GM21381 (cell line): Measurements from ENCODE around the gene B3GAT2.
A peak's percentile ranks its signal among the peaks of the same experiment; 100 is the strongest.

ENCODE experiments used
- ATAC-seq: cut with Tn5 transposase; IDR thresholded peaks from one replicate; pipeline ENCODE4 v1.9.1; 2021; ENCODE audit warnings: mild to moderate bottlenecking, moderate library complexity; ENCODE audit not compliant: unreplicated experiment

The B3GAT2 gene

DNA sequence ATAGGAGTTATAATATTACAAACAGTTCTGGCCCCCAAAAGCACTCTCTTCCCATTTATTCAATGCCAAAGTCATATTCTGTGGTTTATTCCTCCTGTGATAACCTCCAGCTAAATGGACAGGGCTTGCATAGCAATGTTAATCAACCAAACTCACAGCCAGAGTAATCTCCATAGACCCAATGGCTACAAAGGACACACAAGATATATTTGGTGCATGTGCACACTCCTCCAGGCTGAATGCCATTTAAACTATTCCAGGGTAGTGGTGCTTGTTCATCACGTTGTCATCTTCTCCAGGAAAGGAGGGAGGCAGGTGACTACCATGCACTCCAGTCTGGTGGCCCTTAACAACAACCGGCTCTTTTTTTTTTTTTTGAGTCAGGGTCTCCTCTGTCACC lies 56.8 kb downstream of the B3GAT2 start:
- no peak for ATAC-seq

DNA sequence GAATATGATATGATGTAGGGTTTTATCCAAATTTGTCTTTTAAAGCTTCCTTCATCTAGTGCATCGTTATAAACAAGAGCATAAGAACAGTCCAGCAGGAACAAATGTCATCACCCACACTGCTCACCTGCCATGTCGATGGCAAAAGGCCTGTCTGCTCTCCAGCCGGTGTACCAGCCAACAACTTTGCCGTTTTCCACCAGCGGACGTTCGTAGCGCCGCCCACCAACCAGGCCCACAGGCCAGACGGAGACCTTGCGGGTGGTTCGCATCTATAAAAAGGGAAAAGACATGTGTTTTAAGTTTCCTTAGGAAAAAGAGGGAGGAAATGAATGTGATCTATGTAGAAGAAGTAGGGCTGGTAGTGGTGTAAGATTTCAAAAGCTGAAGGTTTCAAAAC lies 62.9 kb downstream of the B3GAT2 start:
- no peak for ATAC-seq

DNA sequence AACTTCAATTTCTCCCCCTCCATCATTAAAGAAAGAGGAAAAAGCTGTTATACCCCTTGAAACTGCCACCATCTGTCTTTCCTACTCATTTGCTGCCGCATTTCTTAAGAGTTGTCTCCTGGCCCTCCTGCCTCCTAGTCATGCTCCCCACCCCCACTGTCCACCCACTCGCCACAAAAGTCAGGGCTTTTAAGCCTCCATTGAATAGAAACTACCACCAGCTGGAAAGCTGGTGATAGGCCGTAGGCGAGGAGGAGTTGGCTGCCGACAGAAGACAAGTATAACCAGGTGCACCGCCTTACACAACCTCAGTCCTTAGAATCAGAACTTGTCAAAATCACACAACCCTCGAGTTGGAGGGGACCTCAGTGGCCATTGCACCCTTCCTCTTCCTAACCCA lies 67.6 kb downstream of the B3GAT2 start:
- no peak for ATAC-seq

DNA sequence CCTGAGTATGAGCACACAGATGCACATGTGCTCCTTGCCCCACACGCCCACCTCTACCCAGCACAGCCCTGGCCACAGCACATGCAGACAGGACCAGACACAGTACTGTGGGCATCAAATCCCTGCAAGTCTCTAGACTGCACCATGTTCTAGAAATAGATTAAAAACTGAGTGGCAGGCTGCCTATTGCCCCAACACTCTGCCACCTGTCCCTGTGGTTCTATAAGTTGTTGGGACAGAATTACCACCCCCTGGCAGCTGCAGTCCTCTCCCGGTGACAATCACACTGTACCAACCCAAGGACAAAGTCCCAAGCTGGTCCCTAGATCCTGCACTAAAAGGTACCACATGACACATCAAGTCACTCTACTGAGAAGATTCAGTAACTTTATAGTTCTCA lies 70.2 kb downstream of the B3GAT2 start:
- ATAC-seq, result no peak

DNA sequence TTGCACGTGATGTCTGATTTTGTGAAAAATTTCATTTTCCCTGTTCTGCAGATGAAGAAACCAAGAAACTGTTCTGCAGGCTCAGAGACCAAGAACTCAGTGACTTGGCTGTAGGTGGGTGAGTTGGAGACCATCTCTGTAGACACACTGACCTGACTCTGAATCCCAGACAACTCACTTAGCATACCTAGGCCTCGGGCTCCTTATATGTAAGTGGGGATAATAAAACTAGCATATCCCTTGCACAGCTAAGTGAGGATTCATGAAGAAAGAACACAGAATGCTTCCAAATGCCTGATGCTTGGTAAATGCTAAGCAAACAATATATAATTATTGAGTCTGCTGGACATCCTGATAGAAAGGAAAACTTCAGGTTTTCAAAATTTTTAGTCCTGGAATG lies 70.8 kb downstream of the B3GAT2 start:
- ATAC-seq, result no peak

DNA sequence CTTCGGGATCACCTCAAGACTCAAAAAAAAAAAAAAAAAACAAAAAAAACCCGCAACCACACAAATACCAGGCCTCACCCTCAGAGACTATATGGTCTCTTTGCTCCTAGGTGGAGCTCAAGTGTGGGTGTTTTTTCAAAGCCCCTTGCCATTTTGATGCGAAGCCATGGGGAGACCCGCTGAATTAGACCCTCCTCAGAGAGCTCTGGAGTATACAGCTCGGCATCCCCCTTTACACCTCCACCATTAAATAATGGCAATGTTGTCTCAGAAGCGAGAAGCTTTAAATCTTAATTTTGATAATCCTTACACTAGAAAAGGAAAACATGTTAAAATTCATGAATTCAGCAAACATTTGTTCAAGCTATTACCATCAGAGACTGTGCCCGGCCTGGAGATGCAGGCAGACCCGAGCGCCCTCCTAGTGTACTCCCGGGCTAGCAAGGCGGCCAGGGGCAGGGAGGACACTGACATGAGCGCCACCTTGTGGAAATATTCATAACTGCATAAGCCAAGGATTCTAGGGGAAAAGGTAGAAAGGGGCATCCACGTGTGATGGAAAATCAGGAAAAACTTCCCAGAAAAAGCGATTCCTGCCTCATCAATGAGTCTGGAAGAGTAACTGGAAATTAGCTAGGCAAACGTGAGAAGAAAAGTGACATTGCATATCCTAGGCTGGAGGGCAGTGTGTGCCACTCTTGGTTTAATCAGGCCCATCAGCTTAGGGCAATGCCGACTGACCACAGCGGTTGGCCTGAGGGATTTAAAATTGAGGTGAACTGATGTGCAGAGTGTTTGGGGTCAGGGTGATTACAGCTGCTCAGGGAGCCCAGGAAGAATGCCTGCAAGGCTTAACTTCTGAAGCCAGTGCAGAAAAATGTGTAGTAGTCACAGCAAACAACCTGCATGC lies 72.5 kb downstream of the B3GAT2 start:
- ATAC-seq, result peak; percentile 53

DNA sequence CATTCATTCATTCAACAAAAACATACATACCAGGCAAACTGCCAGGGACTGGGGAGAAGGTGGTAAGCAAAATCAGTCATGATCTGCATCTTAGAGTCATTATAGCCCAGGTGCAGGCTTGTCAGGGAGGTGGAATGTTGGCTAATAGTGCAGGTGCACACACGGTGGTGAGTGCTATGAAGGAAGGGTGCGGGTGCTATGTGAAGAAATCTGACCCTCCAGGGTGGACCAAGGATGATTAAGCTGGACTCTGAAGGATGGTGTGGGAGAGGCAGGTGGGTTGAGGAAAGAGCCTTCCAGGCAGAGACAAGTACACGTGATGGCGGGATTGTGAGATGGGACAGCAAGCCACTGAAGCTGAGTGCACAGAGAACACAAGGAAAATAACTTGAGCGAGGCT lies 77.4 kb downstream of the B3GAT2 start:
- ATAC-seq, result no peak

DNA sequence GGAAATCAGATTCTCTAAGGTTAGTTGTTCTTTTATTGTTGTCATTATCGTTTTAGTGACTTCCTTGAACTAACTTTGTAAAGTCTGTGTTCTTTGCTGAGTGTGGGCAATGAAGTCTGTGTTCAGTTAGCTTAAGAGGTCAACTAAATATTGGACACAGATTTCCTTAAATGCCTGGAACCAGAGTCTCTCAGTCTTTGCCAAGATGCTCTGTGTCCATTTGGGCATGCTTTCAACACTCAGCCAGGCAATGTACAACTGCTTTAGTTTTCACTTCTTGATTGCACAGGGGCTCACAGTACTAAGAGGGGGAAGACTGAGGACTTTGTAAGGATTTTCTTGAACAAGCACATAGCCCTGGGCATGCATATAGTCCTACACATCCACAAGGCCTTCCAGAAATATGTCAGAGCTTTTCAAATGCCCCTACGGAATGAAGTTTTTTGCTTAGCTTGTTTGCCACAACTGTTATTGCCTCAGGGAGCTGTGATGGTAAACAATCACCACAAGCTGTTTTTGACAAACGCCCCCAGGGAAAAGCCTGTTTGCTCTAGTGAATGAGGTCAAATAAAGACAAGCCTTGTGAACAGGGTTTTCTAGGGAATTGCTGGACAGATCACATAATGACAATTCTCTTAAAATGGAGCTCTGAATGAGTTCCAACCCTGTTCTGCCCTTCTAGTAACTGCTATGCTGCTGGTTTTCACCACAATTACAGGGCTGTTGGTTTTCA lies 82.5 kb downstream of the B3GAT2 start:
- no peak for ATAC-seq

DNA sequence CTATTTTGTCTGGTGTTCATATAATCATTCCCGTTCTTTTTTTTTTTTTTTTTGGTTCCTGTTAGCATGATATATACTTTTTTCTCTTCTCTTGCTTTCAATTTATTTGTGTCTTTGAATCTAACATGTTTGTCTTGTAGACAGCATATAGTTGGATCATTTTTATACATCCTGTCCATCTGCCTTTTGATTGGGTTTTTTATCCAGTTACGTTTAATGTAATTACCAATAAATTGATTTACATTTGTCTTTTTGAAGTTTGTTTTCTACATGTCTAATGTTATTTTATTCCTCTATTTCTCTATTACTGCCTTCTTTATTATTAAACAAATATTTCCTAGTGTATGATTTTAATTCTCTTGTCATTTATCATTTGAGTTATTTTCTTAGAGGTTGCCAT lies 84.4 kb downstream of the B3GAT2 start:
- ATAC-seq, result no peak

DNA sequence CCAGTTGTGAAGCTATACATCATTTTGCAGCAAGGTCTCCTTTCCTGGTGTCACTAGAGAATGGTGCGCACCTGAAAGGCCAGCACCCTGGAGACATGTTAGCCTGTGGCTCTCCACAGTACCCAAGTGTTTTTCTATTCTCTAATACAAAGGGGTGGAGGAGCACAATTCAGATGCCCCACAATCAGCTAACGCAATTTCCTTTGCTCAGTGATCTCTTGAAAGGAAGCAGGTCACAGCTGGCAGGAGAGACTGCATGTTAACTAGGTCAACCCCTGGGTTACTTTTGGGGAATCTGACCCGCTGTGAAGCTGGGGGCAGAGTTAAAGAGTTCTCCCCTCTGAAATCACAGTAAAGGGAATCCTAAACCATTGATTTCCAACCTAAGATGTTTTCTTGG lies 92.5 kb downstream of the B3GAT2 start:
- no peak for ATAC-seq

DNA sequence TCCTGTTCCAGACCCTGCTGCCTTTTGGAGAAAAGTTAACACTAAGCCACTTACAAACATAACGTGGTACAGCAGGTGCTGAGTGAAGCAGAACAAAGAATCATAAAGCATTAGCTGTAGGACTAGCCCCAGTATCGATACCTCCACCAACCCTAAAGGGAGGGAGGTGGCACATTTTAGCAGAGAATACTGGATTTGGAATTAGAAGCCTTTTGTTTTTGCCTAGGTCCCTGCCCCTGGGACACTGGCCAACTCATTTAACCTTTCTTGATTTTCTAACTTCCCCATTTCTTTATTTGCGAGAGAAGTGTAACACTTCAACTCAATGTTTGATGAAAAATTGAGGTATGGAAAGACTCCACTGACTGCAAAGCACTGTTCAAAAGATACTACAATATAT lies 93.5 kb downstream of the B3GAT2 start:
- ATAC-seq, result no peak

DNA sequence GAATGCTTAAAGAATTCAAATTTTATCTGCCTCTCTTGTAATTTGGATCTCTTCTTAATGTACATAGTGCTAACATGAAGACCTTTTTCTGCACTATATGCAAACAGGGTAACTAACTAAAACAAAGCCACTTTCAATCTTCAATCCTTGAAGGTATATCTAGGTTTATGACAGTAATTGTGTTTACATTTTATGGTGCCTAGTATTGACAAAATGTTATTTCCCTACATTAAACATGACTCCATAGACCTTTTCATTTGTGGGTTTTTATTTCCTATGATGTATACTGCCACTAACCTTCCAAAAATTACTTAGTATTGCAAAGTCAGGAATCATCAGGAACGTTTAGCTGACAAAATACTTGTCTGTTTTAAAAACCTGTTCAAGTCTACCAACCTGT lies 95.9 kb downstream of the B3GAT2 start:
- no peak for ATAC-seq

DNA sequence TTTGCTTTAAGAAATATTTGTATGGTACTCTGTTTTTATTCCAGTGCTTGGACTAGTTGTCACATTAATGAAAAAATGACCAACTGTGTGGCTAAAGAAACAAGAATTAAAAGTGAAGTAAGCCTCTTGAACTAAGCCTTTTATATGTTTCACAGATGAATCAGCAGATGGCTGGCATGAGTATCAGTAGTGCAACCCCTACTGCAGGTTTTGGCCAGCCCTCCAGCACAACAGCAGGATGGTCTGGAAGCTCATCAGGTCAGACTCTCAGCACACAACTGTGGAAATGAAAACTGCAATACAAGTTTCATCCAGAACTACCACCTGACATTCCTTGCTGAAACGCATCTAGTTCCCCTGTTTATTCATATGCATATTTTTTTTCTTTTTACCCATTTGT lies 96.8 kb downstream of the B3GAT2 start:
- ATAC-seq, result no peak

DNA sequence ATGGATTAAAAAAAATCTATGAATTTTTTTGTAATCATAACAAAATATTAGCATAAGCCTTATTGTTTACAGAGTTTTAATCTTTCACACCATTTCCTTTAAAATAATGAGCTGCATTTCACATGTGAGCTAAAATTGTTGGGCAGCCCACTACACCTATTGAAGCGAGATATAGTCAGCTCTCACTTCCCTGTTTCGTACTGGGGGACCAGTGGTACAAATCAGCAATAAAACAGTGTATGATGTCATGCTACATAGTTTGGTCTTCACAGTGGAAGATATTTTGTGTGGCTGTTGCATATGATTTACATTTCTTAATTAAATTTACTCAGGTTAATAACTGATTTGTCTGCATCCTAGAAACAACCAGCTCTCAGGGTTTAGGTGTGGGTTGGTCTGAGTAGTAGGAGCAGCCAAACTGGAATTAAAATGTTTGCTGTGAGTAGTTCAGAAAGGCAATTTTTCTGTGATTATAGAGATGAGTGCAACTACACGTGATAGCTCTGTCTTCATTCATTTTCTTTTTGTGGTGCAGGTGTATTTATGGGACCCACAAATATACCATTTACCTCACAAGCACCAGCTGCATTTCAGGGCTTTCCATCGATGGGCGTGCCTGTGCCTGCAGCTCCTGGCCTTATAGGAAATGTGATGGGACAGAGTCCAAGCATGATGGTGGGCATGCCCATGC lies 99.3 kb downstream of the B3GAT2 start:
- peak; percentile 99 for ATAC-seq

DNA sequence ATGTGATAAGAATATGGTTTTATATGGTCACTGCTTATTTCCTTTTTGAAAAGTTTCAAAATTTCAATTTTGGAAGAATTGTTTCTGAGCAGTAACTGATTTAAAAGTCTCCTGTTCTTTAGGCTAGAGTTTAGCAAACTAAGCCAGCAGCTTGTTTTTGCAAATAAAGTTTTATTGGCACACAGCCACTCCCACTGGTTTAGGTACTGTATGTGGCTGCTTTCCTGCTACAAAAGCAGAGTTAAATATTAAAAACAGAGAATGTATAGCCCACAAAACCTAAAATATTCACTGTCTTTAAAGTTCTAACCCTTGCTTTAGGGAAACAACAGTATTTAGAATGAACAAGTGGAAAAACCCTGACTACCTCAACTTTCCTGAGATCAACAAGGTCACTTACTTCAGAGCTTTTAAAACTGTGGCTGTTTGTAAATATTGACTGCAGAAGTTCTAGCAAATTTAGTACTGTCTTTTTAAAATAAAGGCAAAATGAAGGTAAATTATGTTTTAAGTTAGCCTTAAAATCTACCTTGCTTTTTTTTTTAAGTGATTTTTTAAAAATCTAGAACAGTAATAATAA lies 104.1 kb downstream of the B3GAT2 start:
- no peak for ATAC-seq

DNA sequence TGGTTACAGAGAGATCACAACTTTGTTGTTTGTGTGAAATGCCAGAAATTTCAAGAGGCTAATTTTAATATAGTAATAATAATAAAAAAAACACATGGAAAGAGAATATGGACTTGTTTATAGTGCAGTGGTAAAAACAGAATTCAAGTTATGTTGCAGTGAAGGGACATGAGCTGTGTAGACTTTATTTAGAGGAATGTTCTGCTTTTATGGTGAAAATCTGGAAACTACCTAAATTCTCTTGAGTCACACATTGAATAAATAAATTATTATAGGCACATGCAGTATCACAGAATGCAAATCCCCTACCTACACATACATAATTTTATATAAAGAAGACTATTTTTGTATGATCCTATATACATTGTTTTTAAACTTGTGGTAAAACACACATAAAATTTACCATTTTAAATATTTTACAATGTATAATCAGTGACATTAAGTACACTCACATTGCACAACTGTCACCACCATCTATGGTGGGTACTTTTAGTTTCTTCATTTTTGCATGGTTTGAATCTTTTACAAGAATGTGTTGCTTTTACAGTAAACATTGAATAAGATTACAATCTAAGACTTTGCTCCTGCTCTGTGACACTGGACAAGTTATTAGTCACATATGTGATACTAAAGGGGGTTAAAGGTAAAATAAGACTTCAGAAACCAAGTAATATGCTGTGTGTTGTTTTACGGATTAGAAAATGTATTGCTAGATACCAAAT lies 107.4 kb downstream of the B3GAT2 start:
- ATAC-seq, result no peak

DNA sequence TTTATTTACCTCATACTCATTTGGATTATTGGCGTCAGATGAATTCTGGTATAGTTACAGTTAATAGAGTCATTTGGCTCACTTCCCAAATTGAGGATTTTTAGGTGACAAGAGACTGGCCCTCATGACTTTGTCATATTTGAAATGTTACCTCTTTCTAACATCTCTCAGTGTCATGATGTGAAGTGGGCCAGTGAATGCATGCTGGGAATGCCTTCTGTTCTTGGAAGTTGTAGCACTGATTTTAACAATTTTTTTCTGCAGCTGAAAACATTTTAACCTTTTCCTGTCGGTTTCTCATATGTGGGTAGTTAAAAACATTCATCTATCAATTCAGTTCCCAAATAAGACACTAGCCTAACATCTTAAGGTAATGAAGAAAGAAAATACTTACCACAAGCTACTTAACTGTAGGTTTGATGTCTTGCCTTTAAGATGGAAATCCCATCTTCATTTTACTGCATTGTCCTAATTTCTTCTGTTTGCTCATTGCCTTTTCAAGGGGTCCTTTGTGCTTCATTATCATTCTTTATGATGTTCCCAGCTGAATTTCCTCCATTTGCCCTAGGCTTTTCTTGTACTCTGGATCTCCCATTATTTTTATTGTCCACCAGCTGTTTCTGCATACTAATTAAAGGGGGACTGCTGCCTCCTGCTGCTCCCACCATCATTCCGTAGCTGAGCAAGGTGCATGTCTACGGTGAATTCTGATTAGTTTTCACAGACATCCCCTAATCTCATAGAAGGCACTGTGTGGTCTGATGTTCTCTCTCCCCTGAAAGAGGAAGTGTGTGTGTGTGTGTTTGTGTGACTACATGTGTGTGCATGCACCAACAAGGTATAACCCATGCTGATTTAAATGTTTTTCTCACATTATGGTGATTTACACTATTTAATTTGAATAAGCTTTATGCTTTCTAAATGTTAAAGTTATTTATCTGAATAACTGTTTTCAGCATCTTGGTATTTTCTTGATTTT lies 109.5 kb downstream of the B3GAT2 start:
- no peak for ATAC-seq

DNA sequence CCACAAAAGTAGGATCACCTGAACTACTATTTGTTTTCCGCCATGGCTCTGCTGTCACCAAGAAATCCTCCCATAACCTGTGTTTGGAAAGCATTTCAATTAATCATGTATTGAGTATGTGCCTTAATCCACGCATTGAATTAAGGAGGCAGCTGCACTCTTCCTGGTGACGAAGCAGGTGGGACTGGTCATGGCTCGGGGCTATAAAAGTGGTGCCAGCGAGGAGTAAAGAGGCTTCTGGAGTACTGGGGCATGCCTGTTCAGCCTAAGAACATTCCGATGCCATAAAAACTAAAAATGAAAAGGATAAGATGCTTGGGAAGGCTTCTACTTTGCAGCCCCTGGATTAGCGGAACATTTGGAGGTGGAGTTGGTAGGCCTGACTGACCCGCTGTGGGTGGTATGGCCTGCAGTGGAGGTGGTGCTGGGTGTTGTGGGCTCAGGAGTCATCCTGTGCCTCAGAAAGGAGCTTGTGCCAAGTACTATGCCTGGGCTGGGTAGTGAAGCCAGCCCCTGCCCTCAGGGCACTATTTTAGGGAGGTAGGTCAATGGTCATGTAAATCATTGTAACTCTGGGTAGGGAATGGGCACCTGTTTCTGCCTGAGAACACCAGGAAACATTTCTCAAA lies 110.5 kb downstream of the B3GAT2 start:
- no peak for ATAC-seq

DNA sequence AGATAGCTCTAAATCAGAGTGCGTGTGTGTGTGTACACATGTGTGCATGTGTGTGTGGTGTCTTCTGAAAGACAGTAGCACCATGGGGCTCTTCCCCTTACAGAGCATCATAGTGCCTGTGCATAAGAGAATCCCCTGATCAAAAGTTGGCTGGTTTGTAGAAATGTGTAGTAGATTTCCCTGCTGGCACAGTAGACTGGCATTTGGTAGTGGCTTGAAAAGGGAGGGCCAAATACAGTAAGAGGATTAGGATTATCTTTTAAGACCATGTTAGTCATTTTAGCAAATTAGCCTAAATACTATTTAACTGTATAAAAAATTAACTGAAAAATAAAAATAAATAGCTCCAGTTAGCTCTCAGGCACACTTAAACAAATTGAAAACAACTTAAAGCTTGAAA lies 112.6 kb downstream of the B3GAT2 start:
- ATAC-seq, result no peak
